Right atrium auricular region (tissue), 2 donors: ENCODE measurements around the gene CCDC188. TPM values are rescaled to one million over a fixed set of nuclear protein-coding genes. Genes with fewer than 3 reads are reported as not detected.

Experiments used
- DNase-seq: peaks from one replicate; pipeline ENCODE4 v3.0.0-alpha.2; 2019; ENCODE audit warnings: low spot score
- H3K27ac ChIP-seq, 2 donors: fragments of 200-600 bp; sonication (generic); 1 replicate in 1 of 2; 2 replicates in 1 of 2; pipeline ENCODE4 v1.5.1; 2016 to 2019
- H3K27me3 ChIP-seq, 2 donors: fragments of 200-600 bp; sonication (generic); one replicate each; pipeline versions ENCODE4 v1.5.1 to v1.6.0; 2017 to 2019
- H3K36me3 ChIP-seq: fragments of 200-600 bp; sonication (generic); one replicate; pipeline ENCODE4 v1.5.1; 2016
- H3K4me1 ChIP-seq, 2 donors: fragments of 200-600 bp; sonication (generic); one replicate each; pipeline versions ENCODE4 v1.5.1 to v1.6.0; 2017 to 2019
- H3K4me3 ChIP-seq, 2 donors: fragments of 200-600 bp; sonication (generic); 1 replicate in 1 of 2; 2 replicates in 1 of 2; pipeline ENCODE4 v1.5.1; 2017 to 2019; ENCODE audit warnings: mild to moderate bottlenecking in 1 of 2, moderate library complexity in 1 of 2
- H3K9me3 ChIP-seq, 2 donors: fragments of 200-600 bp; sonication (generic); one replicate each; pipeline ENCODE4 v1.5.1; 2019
- total RNA-seq, 2 donors: library from RNA; depleted of rRNA; stranded (reverse); fragments of >200 nt; gene quantifications; one replicate each; pipeline ENCODE4 v1.1.0, GENCODE V29; 2016
- TF ChIP-seq, protein P1 (sequence below), 2 donors: fragments of 200-600 bp; sonication (generic); IDR thresholded peaks; one replicate each; pipeline ENCODE4 v1.5.1; 2019; ENCODE audit warnings: antibody characterized with exemption in 2 of 2

The CCDC188 gene
- total RNA-seq, 2 donors from 2014 or later: 0.43 TPM; not detected in 1

DNA sequence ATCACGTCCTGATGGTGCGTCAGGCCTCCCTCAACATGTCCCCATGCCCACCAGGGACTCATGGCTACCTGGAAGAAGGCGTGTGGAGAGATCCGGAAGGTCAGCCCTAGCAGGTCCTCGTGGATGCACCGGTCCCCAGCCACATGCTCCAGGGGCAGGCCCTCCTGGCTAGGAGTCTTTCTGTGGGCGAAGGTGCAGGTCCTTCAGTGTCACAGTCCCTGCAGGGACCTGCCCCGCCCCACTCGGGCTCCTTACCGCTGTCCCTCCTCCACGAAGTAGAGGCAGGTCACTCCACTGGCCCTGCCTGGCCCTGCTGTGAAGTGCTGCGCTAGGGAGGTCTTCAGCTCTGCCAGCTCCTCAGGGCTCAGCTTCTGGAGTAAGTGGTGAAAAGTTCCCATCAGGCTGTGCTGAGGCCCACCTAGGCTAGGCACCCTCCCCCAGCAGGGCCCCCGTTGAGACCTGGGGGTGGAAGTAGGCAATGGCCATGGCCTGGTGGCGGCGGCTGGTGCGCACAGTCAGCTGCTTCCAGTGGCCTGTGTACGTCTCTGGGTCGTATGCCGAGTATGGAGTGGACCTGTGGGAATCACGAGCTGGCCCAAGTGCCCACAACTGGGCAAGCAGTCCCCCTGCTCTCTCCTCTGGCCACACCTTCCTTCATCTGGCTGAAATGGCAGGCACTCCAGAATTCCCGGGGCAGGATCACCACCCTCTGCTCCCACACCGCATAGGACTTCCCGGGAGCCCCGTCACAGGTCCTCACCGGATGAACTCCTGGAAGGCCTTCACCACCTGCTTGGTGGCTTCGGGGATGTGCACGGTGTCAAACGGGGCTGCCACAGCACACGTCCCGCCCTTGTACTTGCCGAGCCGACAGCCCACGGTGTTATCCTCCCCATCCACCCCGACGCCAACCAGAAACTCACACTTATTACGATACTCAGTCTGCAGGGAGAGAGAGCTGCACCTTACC, 36.1 kb downstream of the CCDC188 start:
- no peaks in the 10 kb centered on the region for H3K27me3 ChIP-seq
- H3K27ac ChIP-seq: no peak overlapping the region
- no peaks in the 10 kb centered on the region for H3K9me3 ChIP-seq
- H3K36me3 ChIP-seq: peaks cover 63% of the 10 kb centered on the region
- no peak for DNase-seq
- peaks cover 0 to 40% of the 10 kb centered on the region in 2 donors for H3K4me1 ChIP-seq
- no peak overlapping the region for H3K4me3 ChIP-seq
- TF ChIP-seq, protein P1, sequence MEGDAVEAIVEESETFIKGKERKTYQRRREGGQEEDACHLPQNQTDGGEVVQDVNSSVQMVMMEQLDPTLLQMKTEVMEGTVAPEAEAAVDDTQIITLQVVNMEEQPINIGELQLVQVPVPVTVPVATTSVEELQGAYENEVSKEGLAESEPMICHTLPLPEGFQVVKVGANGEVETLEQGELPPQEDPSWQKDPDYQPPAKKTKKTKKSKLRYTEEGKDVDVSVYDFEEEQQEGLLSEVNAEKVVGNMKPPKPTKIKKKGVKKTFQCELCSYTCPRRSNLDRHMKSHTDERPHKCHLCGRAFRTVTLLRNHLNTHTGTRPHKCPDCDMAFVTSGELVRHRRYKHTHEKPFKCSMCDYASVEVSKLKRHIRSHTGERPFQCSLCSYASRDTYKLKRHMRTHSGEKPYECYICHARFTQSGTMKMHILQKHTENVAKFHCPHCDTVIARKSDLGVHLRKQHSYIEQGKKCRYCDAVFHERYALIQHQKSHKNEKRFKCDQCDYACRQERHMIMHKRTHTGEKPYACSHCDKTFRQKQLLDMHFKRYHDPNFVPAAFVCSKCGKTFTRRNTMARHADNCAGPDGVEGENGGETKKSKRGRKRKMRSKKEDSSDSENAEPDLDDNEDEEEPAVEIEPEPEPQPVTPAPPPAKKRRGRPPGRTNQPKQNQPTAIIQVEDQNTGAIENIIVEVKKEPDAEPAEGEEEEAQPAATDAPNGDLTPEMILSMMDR (IDR thresholded peaks at IDR 0.05): no peak

GRCh38 chr22:20113551-20114310, 37.1 kb downstream of the CCDC188 start:
- H3K27me3 ChIP-seq: no peaks in the 10 kb centered on the region
- H3K4me3 ChIP-seq: no peak overlapping the region
- no peak for DNase-seq
- TF ChIP-seq, protein P1 (IDR thresholded peaks at IDR 0.05): no peak
- H3K36me3 ChIP-seq: peaks cover 63% of the 10 kb centered on the region
- no peaks in the 10 kb centered on the region for H3K9me3 ChIP-seq
- no peak overlapping the region for H3K27ac ChIP-seq
- H3K4me1 ChIP-seq: peaks cover 0 to 29% of the 10 kb centered on the region in 2 donors

GRCh38 chr22:20112623-20113511, 38.0 kb downstream of the CCDC188 start:
- no peak for DNase-seq
- Histone ChIP-seq H3K27me3 (no peaks in the 10 kb centered on the region), H3K36me3 (peaks cover 71% of the 10 kb centered on the region), H3K27ac (no peak overlapping the region), H3K4me1 (peaks cover 0 to 21% of the 10 kb centered on the region in 2 donors), H3K9me3 (no peaks in the 10 kb centered on the region), H3K4me3 (no peak overlapping the region)
- TF ChIP-seq, protein P1 (IDR thresholded peaks at IDR 0.05): no peak

- Histone ChIP-seq H3K9me3 (no peaks in the 10 kb centered on the region), H3K4me3 (no peak overlapping the region), H3K4me1 (peaks cover 0 to 18% of the 10 kb centered on the region in 2 donors), H3K36me3 (peaks cover 81% of the 10 kb centered on the region), H3K27ac (no peak overlapping the region), H3K27me3 (no peaks in the 10 kb centered on the region)
- TF ChIP-seq, protein P1 (IDR thresholded peaks at IDR 0.05): no peak
- no peak for DNase-seq
These were observed 38.9 kb downstream of the CCDC188 start for GRCh38 chr22:20111689-20112622.
